ENCODE data around the gene KSR1.
A peak's percentile ranks its signal among the peaks of the same experiment; 100 is the strongest.

The KSR1 gene

GRCh38 chr17:27575096-27575911 lies 119.1 kb downstream of the KSR1 start:
- DNase-seq: no peak

- no peak for DNase-seq
Observed at GRCh38 chr17:27575912-27576252, 119.6 kb downstream of the KSR1 start.

GRCh38 chr17:27576477-27577083 lies 120.3 kb downstream of the KSR1 start:
- DNase-seq: no peak

- no peak for DNase-seq
Observed at GRCh38 chr17:27577121-27577761, 121.0 kb downstream of the KSR1 start.

GRCh38 chr17:27577884-27578717 lies 121.9 kb downstream of the KSR1 start:
- DNase-seq: no peak

GRCh38 chr17:27578718-27579085 lies 122.5 kb downstream of the KSR1 start:
- DNase-seq: peak; percentile 51

- no peak for DNase-seq
Observed at GRCh38 chr17:27579304-27579703, 123.1 kb downstream of the KSR1 start.

- no peak for DNase-seq
Observed at GRCh38 chr17:27579897-27580321, 123.7 kb downstream of the KSR1 start.

- DNase-seq: no peak
Observed at GRCh38 chr17:27581016-27581415, 124.8 kb downstream of the KSR1 start.

- DNase-seq: no peak
Observed at GRCh38 chr17:27582696-27583095, 126.4 kb downstream of the KSR1 start.

- no peak for DNase-seq
Observed at GRCh38 chr17:27585153-27585681, 129.0 kb downstream of the KSR1 start.

- DNase-seq: no peak
Observed at GRCh38 chr17:27585792-27586191, 129.5 kb downstream of the KSR1 start.

- no peak for DNase-seq
Observed at GRCh38 chr17:27586203-27586721, 130.0 kb downstream of the KSR1 start.

- DNase-seq: no peak
Observed at GRCh38 chr17:27588354-27588753, 132.1 kb downstream of the KSR1 start.

- no peak for DNase-seq
Observed at GRCh38 chr17:27590864-27591263, 134.6 kb downstream of the KSR1 start.

GRCh38 chr17:27591986-27592385 lies 135.7 kb downstream of the KSR1 start:
- DNase-seq: no peak

- no peak for DNase-seq
Observed at GRCh38 chr17:27593232-27593856, 137.1 kb downstream of the KSR1 start.

GRCh38 chr17:27593857-27594255 lies 137.6 kb downstream of the KSR1 start:
- no peak for DNase-seq

GRCh38 chr17:27595208-27595607 lies 139.0 kb downstream of the KSR1 start:
- DNase-seq: no peak

- no peak for DNase-seq
Observed at GRCh38 chr17:27596096-27596495, 139.8 kb downstream of the KSR1 start.

GRCh38 chr17:27596566-27597187 lies 140.4 kb downstream of the KSR1 start:
- DNase-seq: no peak

GRCh38 chr17:27597188-27597580 lies 140.9 kb downstream of the KSR1 start:
- DNase-seq: no peak

Measured in activated naive CD4-positive, alpha-beta T cell treated with anti-CD3 and anti-CD28 coated beads, Interleukin-2, amount 50 U/mL, for 16 hours (primary cell).